Mesothelial cell of epicardium (in vitro differentiated cells): Measurements from ENCODE around the gene LRRC8C. TPM values are rescaled to one million over a fixed set of nuclear protein-coding genes. Genes with fewer than 3 reads are reported as not detected.

Experiments used
- DNase-seq, 2 experiments: peaks; one replicate each; pipeline ENCODE4 v3.0.0; 2021; ENCODE audit warnings: low spot score in 2 of 2; ENCODE audit not compliant: unreplicated experiment in 2 of 2
- H3K27ac Mint-ChIP-seq: 2 replicates; pipeline ENCODE4 v1.8.0; 2021; ENCODE audit warnings: mixed read lengths
- H3K27me3 Mint-ChIP-seq: 2 replicates; pipeline ENCODE4 v1.8.0; 2021; ENCODE audit warnings: low read depth, mixed read lengths
- H3K36me3 Mint-ChIP-seq: 2 replicates; pipeline ENCODE4 v1.8.0; 2021; ENCODE audit warnings: mixed read lengths
- H3K4me1 Mint-ChIP-seq: 2 replicates; pipeline ENCODE4 v1.8.0; 2021; ENCODE audit warnings: mixed read lengths
- H3K4me3 Mint-ChIP-seq: 2 replicates; pipeline ENCODE4 v1.8.0; 2021; ENCODE audit warnings: mild to moderate bottlenecking, moderate library complexity, mixed read lengths
- H3K9me3 Mint-ChIP-seq: 2 replicates; pipeline ENCODE4 v1.8.0; 2021; ENCODE audit warnings: mixed read lengths
- CTCF ChIP-seq: fragments of 200-600 bp; sonication (generic); IDR thresholded peaks from one replicate; pipeline ENCODE4 v1.5.0; 2021; ENCODE audit warnings: antibody characterized with exemption; ENCODE audit not compliant: unreplicated experiment
- total RNA-seq: library from RNA; stranded (reverse); gene quantifications from 3 replicates; pipeline ENCODE4 v1.2.1, GENCODE V29; 2021

The LRRC8C gene
- total RNA-seq, 1 donor from 2014 or later = 1.3 TPM

DNA sequence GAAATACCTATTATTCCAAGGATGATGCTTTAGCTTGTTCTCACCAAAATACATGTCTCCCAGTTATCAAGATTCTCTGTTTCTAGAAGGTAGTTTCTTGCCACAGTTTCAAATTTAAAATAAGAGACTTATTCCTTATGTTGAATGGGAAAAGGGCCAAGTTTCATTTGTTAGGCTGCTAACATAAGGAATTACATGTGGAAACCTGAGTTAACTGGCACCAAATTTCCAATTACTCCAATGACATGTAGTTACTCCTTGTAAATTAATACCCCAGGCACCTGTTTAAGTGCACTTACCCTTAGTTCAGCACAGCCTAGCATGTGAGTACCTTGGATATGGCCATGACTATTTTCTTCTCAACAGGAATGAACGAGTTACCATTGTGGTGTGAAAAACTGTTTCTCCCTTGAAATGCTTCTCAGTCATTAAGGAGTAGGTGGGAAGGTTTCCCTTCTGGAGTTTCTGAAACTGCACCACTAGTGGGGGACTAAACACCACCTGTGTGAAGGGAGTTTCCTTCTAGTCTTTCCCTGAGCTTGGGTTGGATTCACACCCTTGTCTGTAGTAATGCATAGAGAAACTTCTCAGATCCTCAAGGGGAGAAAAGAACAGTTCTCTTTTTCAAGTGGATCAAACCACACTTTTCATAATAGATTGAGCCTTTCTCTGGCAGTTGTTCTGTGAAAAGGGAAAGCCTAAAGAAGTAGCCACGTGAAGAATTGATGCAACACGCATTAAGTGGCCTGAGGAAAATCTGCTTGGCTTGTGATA, 32.3 kb upstream of the LRRC8C start:
- H3K27me3 Mint-ChIP-seq = no peaks in the 10 kb centered on the region
- H3K4me3 Mint-ChIP-seq = no peak overlapping the region
- no peak overlapping the region for H3K27ac Mint-ChIP-seq
- no peak for DNase-seq
- TF ChIP-seq CTCF = no peak
- no peaks in the 10 kb centered on the region for H3K36me3 Mint-ChIP-seq
- H3K4me1 Mint-ChIP-seq = peaks cover 6% of the 10 kb centered on the region
- H3K9me3 Mint-ChIP-seq = no peaks in the 10 kb centered on the region

- Mint-ChIP-seq H3K9me3 (no peaks in the 10 kb centered on the region), H3K27me3 (no peaks in the 10 kb centered on the region), H3K36me3 (no peaks in the 10 kb centered on the region), H3K4me3 (no peak overlapping the region), H3K4me1 (peaks cover 9% of the 10 kb centered on the region), H3K27ac (no peak overlapping the region)
- no peak for TF ChIP-seq CTCF
- DNase-seq = no peak
These were observed 30.0 kb upstream of the LRRC8C start for GRCh38 chr1:89602871-89603404.

DNA sequence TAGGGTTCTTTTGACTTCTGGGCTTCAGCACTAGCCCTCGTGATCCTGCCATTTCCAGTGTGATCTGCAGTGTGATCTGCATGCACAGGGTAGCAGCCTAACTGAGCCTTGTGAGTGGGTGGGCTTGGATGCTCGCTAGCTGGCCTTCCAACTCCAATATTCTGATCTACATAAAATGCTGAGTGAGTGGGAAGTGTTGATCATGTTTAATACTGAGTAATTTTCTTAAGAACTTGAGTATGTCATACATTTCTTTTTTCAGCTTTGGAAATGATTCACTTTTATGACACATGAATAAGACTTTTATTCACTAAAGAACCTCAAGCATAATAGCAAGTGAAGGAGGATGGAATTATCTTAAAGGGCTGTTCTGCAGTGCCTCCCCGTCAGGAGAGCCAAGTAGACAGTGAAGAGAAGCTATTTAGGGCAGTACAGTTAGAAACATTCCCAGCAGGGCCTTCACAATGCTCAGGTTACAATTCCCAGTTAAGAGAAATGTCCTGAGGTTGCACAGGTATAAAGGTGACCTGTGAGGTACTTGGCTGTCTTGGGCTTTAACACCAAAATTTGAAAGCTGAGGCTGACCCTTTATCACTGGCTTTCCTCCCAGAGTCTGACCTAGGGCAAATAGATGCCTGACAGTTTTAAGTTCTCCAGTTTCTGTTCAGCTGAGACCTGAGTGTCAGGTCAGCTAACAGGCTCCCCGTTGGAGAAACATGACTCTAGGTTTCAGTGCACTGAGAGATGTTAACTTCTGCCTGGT, 29.1 kb upstream of the LRRC8C start:
- H3K27me3 Mint-ChIP-seq = no peaks in the 10 kb centered on the region
- H3K36me3 Mint-ChIP-seq = no peaks in the 10 kb centered on the region
- TF ChIP-seq CTCF = no peak
- H3K4me3 Mint-ChIP-seq = no peak overlapping the region
- H3K9me3 Mint-ChIP-seq = no peaks in the 10 kb centered on the region
- H3K4me1 Mint-ChIP-seq = peaks cover 14% of the 10 kb centered on the region
- H3K27ac Mint-ChIP-seq = no peak overlapping the region
- DNase-seq = no peak

DNA sequence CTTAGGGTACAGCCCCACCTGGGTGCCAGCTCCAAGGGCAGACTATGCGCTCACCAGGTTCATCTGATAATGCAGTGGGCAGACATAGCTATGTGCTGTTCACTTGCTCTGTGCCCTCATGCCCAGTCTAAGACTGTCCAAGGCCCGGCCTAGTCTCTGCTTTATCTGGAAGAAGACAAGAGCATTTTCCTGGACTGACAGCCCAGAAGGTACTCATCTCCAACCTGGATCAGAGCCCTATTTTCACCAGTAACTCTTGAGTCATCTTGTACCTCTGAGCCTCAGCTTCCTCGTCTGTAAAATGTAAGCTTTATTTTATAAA, 28.5 kb upstream of the LRRC8C start:
- Mint-ChIP-seq H3K4me3 (no peak overlapping the region), H3K27ac (no peak overlapping the region), H3K36me3 (no peaks in the 10 kb centered on the region), H3K4me1 (peaks cover 12% of the 10 kb centered on the region), H3K27me3 (no peaks in the 10 kb centered on the region), H3K9me3 (no peaks in the 10 kb centered on the region)
- DNase-seq = no peak
- no peak for TF ChIP-seq CTCF

- no peak for DNase-seq
- Mint-ChIP-seq H3K27me3 (no peaks in the 10 kb centered on the region), H3K4me1 (peaks cover 12% of the 10 kb centered on the region), H3K9me3 (no peaks in the 10 kb centered on the region), H3K36me3 (no peaks in the 10 kb centered on the region), H3K4me3 (no peak overlapping the region), H3K27ac (no peak overlapping the region)
- TF ChIP-seq CTCF = no peak
These were observed 27.2 kb upstream of the LRRC8C start for GRCh38 chr1:89605692-89606091.
